MCF 10A (cell line): ENCODE data around the gene MLLT1. TPM values are rescaled to one million over a fixed set of nuclear protein-coding genes. Genes with fewer than 3 reads are reported as not detected.
A peak's percentile ranks its signal among the peaks of the same experiment; 100 is the strongest.

Experiments
- BruUV-seq: library from RNA; stranded (reverse); fragments of 400-500 nt; replicated peaks from 2 replicates; lab custom pipeline; 2021; lab: Mats Ljungman, UMichigan
- CTCF ChIA-PET: fragments of 300-600 bp; sonication (Branson Sonifier 250); formaldehyde crosslinking; extraction: SDS; loops from one replicate; lab custom pipeline; 2021; ENCODE audit warnings: antibody characterized with exemption, inconsistent platforms; lab: Yijun Ruan, JAX
- POLR2A ChIA-PET: fragments of 300-600, 350-650 bp; sonication (Branson Sonifier 250); formaldehyde crosslinking; extraction: SDS; loops from one replicate; lab custom pipeline; 2020; ENCODE audit warnings: antibody characterized with exemption, inconsistent platforms; lab: Yijun Ruan, JAX
- DNase-seq: peaks from one replicate; pipeline ENCODE4 v3.0.0-alpha.2; 2018; ENCODE audit not compliant: unreplicated experiment
- H3K27ac Mint-ChIP-seq: one replicate; pipeline ENCODE4 v1.8.0; 2022; ENCODE audit warnings: mild to moderate bottlenecking, low read depth, mixed read lengths; ENCODE audit not compliant: unreplicated experiment
- H3K27me3 Mint-ChIP-seq: one replicate; pipeline ENCODE4 v1.8.0; 2022; ENCODE audit warnings: mixed read lengths; ENCODE audit not compliant: insufficient read depth, unreplicated experiment
- H3K36me3 Mint-ChIP-seq: one replicate; pipeline ENCODE4 v1.8.0; 2022; ENCODE audit warnings: mild to moderate bottlenecking, moderate library complexity, mixed read lengths; ENCODE audit not compliant: insufficient read depth, unreplicated experiment
- H3K4me1 Mint-ChIP-seq: one replicate; pipeline ENCODE4 v1.8.0; 2022; ENCODE audit warnings: mixed read lengths; ENCODE audit not compliant: insufficient read depth, unreplicated experiment
- H3K4me3 Mint-ChIP-seq: one replicate; pipeline ENCODE4 v1.8.0; 2022; ENCODE audit warnings: mild to moderate bottlenecking, moderate library complexity, mixed read lengths; ENCODE audit not compliant: unreplicated experiment
- H3K9me3 Mint-ChIP-seq: one replicate; pipeline ENCODE4 v1.8.0; 2022; ENCODE audit warnings: mixed read lengths; ENCODE audit not compliant: unreplicated experiment
- intact Hi-C: fragments of 100-400 bp; cut with micrococcal nuclease; formaldehyde crosslinking; loops from 2 replicates; pipeline ENCODE4 v1.14.1; 2022
- total RNA-seq: library from RNA; stranded (reverse); gene quantifications from 2 replicates; pipeline ENCODE4 v1.2.3, GENCODE V29; 2022
- TF ChIP-seq, protein P1 (sequence below): fragments of 200-600 bp; IDR thresholded peaks from one replicate; pipeline ENCODE4 v1.8.0; 2022; ENCODE audit warnings: antibody characterized with exemption, mild to moderate bottlenecking; ENCODE audit not compliant: unreplicated experiment

Gene MLLT1
- total RNA-seq, 1 experiment from 2014 or later, result 59.0 TPM

DNA sequence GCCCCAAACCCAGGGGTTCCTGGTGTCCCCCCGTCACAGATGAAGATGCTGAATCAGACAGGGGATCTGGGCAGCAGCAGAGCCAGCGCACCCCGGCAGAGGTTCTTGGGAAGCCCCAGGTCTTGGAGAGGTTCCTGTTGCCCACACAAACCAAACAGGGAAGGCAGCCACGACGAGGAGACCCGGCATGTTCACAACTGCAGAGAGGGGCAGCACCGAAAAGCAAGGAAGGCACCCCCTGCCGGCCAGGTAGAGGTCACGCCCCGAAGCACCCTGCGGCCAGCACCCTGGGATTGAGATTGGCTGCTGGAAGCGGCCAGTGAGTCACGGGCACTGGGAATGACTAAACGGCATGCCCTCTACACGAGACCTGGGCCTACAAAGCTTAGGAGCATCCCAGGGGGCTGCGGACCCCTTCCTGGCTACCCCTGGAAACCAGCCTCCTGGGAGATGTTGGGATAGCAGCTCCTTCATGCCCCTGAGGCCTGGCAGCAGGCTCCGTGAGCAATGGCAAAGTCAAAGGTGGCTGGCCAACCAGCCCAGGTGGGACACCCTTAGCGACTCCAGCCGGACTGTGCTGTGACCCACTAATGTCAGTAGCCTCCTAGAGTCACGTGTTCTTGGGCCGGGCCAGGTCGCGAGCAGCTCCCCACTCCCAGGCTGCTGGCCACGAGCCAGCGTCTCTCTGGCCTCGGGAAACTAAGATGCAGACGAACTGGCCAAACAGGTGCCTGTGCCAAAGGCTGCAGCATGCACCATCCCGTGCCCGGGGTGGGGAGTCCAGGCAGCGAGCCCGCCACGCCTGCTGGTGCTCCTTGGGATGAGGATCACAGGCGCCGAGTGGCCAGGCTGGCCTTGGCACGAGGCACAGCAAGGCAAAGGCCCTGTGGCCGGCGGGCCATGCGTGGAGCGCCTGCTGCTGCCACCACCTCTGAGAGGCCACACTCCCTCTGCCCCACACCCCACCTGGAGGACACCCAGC lies 43.2 kb downstream of the MLLT1 start:
- BruUV-seq, result no TSS peak
- ChIA-PET CTCF (interaction anchor here (0.6 to 3.0 kb wide), 3 partner anchors 17 to 66 kb away, joined by 3 to 22 read pairs (median 12); no protein-coding TSS in a partner anchor), POLR2A (interaction anchor here (0.6 to 0.7 kb wide), 2 partner anchors 18 to 188 kb away, joined by 3 read pairs; partner anchors contain the start of gene KHSRP)
- peak; percentile 60 for DNase-seq
- TF ChIP-seq, protein P1, sequence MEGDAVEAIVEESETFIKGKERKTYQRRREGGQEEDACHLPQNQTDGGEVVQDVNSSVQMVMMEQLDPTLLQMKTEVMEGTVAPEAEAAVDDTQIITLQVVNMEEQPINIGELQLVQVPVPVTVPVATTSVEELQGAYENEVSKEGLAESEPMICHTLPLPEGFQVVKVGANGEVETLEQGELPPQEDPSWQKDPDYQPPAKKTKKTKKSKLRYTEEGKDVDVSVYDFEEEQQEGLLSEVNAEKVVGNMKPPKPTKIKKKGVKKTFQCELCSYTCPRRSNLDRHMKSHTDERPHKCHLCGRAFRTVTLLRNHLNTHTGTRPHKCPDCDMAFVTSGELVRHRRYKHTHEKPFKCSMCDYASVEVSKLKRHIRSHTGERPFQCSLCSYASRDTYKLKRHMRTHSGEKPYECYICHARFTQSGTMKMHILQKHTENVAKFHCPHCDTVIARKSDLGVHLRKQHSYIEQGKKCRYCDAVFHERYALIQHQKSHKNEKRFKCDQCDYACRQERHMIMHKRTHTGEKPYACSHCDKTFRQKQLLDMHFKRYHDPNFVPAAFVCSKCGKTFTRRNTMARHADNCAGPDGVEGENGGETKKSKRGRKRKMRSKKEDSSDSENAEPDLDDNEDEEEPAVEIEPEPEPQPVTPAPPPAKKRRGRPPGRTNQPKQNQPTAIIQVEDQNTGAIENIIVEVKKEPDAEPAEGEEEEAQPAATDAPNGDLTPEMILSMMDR, result no peak
- Mint-ChIP-seq H3K9me3 (no peaks in the 10 kb centered on the region), H3K4me1 (peaks cover 54% of the 10 kb centered on the region), H3K4me3 (no peak overlapping the region), H3K27ac (no peak overlapping the region), H3K27me3 (no peaks in the 10 kb centered on the region), H3K36me3 (peaks cover 5% of the 10 kb centered on the region)
- intact Hi-C loops, result no loop called here

DNA sequence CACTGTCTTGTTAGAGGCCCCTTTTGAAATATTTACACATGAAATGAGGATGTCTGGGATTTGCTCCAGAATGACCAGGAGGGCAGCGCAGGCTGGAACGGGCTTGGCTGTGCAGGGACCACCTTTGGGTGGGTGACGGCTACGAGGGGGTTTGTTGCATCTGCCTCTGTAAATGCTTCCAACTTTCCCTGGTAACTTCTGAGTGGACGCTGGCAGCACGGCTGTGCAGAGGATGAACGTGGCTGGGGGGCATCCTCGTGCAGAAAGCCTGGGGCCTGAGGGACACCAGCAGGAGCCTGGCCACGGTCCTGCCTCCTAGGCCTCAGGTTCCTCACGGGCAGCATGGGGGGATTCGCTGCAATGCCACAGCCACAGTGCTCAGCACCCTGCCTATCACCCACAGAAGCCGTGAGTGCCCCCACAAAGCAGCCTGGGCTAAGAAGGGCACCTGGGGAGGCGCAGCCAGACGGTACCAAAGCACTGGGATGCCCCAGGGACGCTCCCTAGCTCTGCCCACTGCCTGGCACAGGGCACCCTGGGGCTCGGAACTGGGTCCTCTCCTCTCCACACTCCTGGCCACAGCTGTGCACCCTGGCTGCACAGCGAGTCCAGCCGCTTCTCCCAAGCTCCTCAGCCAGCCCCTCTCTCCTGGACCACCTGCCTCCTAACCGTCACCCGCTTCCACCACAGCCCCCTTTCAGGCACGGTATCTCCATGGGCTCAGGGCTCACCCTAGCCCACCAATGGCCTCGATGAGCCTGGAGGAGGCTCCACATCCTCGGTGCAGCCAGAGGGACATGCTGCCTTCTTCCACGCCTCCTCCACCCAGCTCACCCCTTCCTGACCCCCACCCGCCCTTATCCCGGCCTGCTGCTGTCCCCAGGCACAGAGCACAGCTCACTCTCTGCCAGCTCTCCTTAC lies 44.5 kb downstream of the MLLT1 start:
- Mint-ChIP-seq H3K4me3 (no peak overlapping the region), H3K36me3 (peaks cover 5% of the 10 kb centered on the region), H3K4me1 (peaks cover 54% of the 10 kb centered on the region), H3K9me3 (no peaks in the 10 kb centered on the region), H3K27me3 (no peaks in the 10 kb centered on the region), H3K27ac (peak overlapping the region; percentile 77)
- no TSS peak for BruUV-seq
- intact Hi-C loops, result no loop called here
- no peak for DNase-seq
- TF ChIP-seq, protein P1, result no peak
- ChIA-PET CTCF (interaction anchor here (3.0 kb wide), 1 partner anchor 17 kb away, joined by 12 read pairs; no protein-coding TSS in a partner anchor), POLR2A (no interaction called here)

DNA sequence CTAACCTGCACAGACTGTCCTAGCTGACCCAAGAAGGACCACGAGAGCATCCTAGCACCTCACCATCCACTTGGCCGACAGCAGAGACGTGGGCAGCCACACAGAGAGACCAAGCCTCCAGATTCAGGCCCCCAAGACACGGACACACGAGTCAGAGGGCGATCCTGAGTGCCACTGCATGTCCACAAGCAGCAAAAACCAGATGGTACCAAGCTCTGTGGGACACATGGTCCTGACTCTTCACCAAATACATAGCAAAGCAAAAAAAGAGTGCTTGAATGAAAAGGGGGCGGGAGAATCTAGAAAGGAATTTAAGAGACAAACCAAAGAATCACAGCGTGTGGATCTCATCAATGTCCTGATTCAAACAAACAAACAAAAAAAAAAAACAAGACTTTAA lies 45.2 kb downstream of the MLLT1 start:
- TF ChIP-seq, protein P1, result no peak
- ChIA-PET CTCF (interaction anchor here (3.0 kb wide), 1 partner anchor 16 kb away, joined by 12 read pairs; no protein-coding TSS in a partner anchor), POLR2A (no interaction called here)
- H3K27me3 Mint-ChIP-seq, result no peaks in the 10 kb centered on the region
- peaks cover 5% of the 10 kb centered on the region for H3K36me3 Mint-ChIP-seq
- H3K9me3 Mint-ChIP-seq, result no peaks in the 10 kb centered on the region
- DNase-seq, result no peak
- no peak overlapping the region for H3K27ac Mint-ChIP-seq
- no TSS peak for BruUV-seq
- intact Hi-C loops, result no loop called here
- peaks cover 53% of the 10 kb centered on the region for H3K4me1 Mint-ChIP-seq
- no peak overlapping the region for H3K4me3 Mint-ChIP-seq
